Activated CD8-positive, alpha-beta T cell treated with anti-CD3 and anti-CD28 coated beads for 36 hours (primary cell): ENCODE data around the gene SKIC3. TPM values are rescaled to one million over a fixed set of nuclear protein-coding genes. Genes with fewer than 3 reads are reported as not detected.

Experiments used
- ATAC-seq: fragments of 200-7000 bp; cut with Tn5 transposase; one replicate; pipeline ENCODE4 v1.10.0; 2021; ENCODE audit warnings: mild to moderate bottlenecking, moderate library complexity
- CTCF ChIA-PET: fragments of 350-600 bp; sonication (Branson Sonifier 250); formaldehyde crosslinking; loops from one replicate; lab custom pipeline; 2021; ENCODE audit warnings: antibody characterized with exemption; lab: Charles Lee
- POLR2A ChIA-PET: fragments of 350-600 bp; sonication (Branson Sonifier 250); formaldehyde crosslinking; loops from one replicate; lab custom pipeline; 2021; ENCODE audit warnings: antibody characterized with exemption; lab: Charles Lee
- DNase-seq: peaks from one replicate; pipeline ENCODE4 v3.0.0-alpha.2; 2020
- H3K27ac Mint-ChIP-seq: one replicate; pipeline ENCODE4 v1.8.0; 2021; ENCODE audit warnings: mild to moderate bottlenecking, mixed read lengths
- H3K27me3 Mint-ChIP-seq: one replicate; pipeline ENCODE4 v1.8.0; 2021; ENCODE audit warnings: mixed read lengths
- H3K36me3 Mint-ChIP-seq: one replicate; pipeline ENCODE4 v1.8.0; 2021; ENCODE audit warnings: low read depth, mixed read lengths
- H3K4me1 Mint-ChIP-seq: one replicate; pipeline ENCODE4 v1.8.0; 2021; ENCODE audit warnings: low read depth, mixed read lengths
- H3K4me3 Mint-ChIP-seq: one replicate; pipeline ENCODE4 v1.8.0; 2021; ENCODE audit warnings: mild to moderate bottlenecking, moderate library complexity, mixed read lengths
- H3K9me3 Mint-ChIP-seq: one replicate; pipeline ENCODE4 v1.8.0; 2021; ENCODE audit warnings: mixed read lengths
- CTCF ChIP-seq: fragments of 200-600 bp; IDR thresholded peaks from one replicate; pipeline ENCODE4 v1.8.0; 2022; ENCODE audit warnings: antibody characterized with exemption, mild to moderate bottlenecking
- intact Hi-C: fragments of 100-400 bp; cut with micrococcal nuclease; formaldehyde crosslinking; loops from one replicate; pipeline ENCODE4 v1.10.0; 2022
- total RNA-seq, 2 experiments: library from RNA; stranded (reverse); gene quantifications; one replicate each; pipeline ENCODE4 v1.2.3, GENCODE V29; 2021

Gene SKIC3
- 10 to 100 TPM; 68.2 to 70.0 TPM for total RNA-seq

GRCh38 chr5:95554647-95555548 lies at the start of gene SKIC3, which contains the start of gene ARSK:
SKIC3 (minus strand) TSS chr5:95554977; CDS start chr5:95547150, 7,827 bp downstream.
ARSK (plus strand) TSS chr5:95555101; CDS start chr5:95555279, 178 bp downstream.
- ChIA-PET CTCF (interaction anchor here (1.0 to 1.6 kb wide), 2 partner anchors 11 to 83 kb away, joined by 4 to 6 read pairs; no protein-coding TSS in a partner anchor), POLR2A (interaction anchor here (0.7 to 1.6 kb wide), 4 partner anchors 10 to 77 kb away, joined by 3 to 5 read pairs (median 3); no protein-coding TSS in a partner anchor)
- peak; percentile 90 for ATAC-seq
- H3K36me3 Mint-ChIP-seq = peaks cover 11% of the 10 kb centered on the region
- peak within 1 kb of the TSS; percentile 91 for H3K27ac Mint-ChIP-seq
- peaks cover 35% of the 10 kb centered on the region for H3K4me1 Mint-ChIP-seq
- peak within 1 kb of the TSS; percentile 85 for H3K4me3 Mint-ChIP-seq
- DNase-seq = peak; percentile 92
- H3K9me3 Mint-ChIP-seq = no peaks in the 10 kb centered on the region
- intact Hi-C loops = loop anchor here (5.0 kb wide), 1 partner anchor 67 kb away; the partner anchor contains the start of gene GPR150
- TF ChIP-seq CTCF = no peak
- H3K27me3 Mint-ChIP-seq = no peaks in the 10 kb centered on the region

GRCh38 chr5:95600557-95600956 lies 45.8 kb upstream of the SKIC3 start:
- H3K4me1 Mint-ChIP-seq = no peaks in the 10 kb centered on the region
- peaks cover 6% of the 10 kb centered on the region for H3K36me3 Mint-ChIP-seq
- POLR2A ChIA-PET = no interaction called here
- no peak overlapping the region for H3K4me3 Mint-ChIP-seq
- no peak for DNase-seq
- CTCF ChIA-PET = interaction anchor here (1.4 to 1.6 kb wide), 2 partner anchors 11 to 23 kb away, joined by 4 to 5 read pairs; no protein-coding TSS in a partner anchor
- no peak for TF ChIP-seq CTCF
- ATAC-seq = no peak
- H3K27ac Mint-ChIP-seq = no peak overlapping the region
- H3K9me3 Mint-ChIP-seq = no peaks in the 10 kb centered on the region
- H3K27me3 Mint-ChIP-seq = no peaks in the 10 kb centered on the region
- intact Hi-C loops = no loop called here

GRCh38 chr5:95599252-95599651 lies 44.5 kb upstream of the SKIC3 start:
- no peak overlapping the region for H3K4me3 Mint-ChIP-seq
- peaks cover 6% of the 10 kb centered on the region for H3K36me3 Mint-ChIP-seq
- H3K4me1 Mint-ChIP-seq = no peaks in the 10 kb centered on the region
- no peak for ATAC-seq
- H3K27me3 Mint-ChIP-seq = no peaks in the 10 kb centered on the region
- H3K9me3 Mint-ChIP-seq = no peaks in the 10 kb centered on the region
- intact Hi-C loops = no loop called here
- TF ChIP-seq CTCF = no peak
- POLR2A ChIA-PET = no interaction called here
- no peak overlapping the region for H3K27ac Mint-ChIP-seq
- DNase-seq = no peak
- CTCF ChIA-PET = interaction anchor here (0.5 kb wide), 1 partner anchor 13 kb away, joined by 3 read pairs; no protein-coding TSS in a partner anchor

GRCh38 chr5:95595289-95595931 lies 40.6 kb upstream of the SKIC3 start:
- ChIA-PET CTCF (interaction anchor here (0.8 kb wide), 1 partner anchor 8 kb away, joined by 3 read pairs; no protein-coding TSS in a partner anchor), POLR2A (no interaction called here)
- ATAC-seq (no peak), DNase-seq (no peak)
- H3K9me3 Mint-ChIP-seq = no peaks in the 10 kb centered on the region
- intact Hi-C loops = no loop called here
- no peaks in the 10 kb centered on the region for H3K27me3 Mint-ChIP-seq
- no peak overlapping the region for H3K27ac Mint-ChIP-seq
- TF ChIP-seq CTCF = no peak
- peaks cover 16% of the 10 kb centered on the region for H3K4me1 Mint-ChIP-seq
- H3K4me3 Mint-ChIP-seq = no peak overlapping the region
- H3K36me3 Mint-ChIP-seq = peaks cover 3% of the 10 kb centered on the region
